GM21515 (cell line): ENCODE data around the gene SASH1.

Experiments used
- ATAC-seq: cut with Tn5 transposase; IDR thresholded peaks from one replicate; pipeline ENCODE4 v1.9.1; 2021; ENCODE audit not compliant: unreplicated experiment

Gene SASH1

GRCh38 chr6:148429423-148429822, 86.8 kb downstream of the SASH1 start:
- ATAC-seq: no peak

- ATAC-seq: no peak
These were observed 88.3 kb downstream of the SASH1 start for GRCh38 chr6:148430897-148431296.

GRCh38 chr6:148431413-148431812, 88.8 kb downstream of the SASH1 start:
- ATAC-seq: no peak

- no peak for ATAC-seq
These were observed 89.2 kb downstream of the SASH1 start for GRCh38 chr6:148431840-148432239.

- no peak for ATAC-seq
These were observed 90.0 kb downstream of the SASH1 start for GRCh38 chr6:148432462-148433195.

GRCh38 chr6:148435386-148435785, 92.7 kb downstream of the SASH1 start:
- ATAC-seq: no peak

GRCh38 chr6:148436466-148436865, 93.8 kb downstream of the SASH1 start:
- no peak for ATAC-seq

- ATAC-seq: no peak
These were observed 96.0 kb downstream of the SASH1 start for GRCh38 chr6:148438632-148439031.

- ATAC-seq: no peak
These were observed 97.4 kb downstream of the SASH1 start for GRCh38 chr6:148440016-148440415.

GRCh38 chr6:148440877-148441453, 98.3 kb downstream of the SASH1 start:
- no peak for ATAC-seq

- ATAC-seq: no peak
These were observed 98.8 kb downstream of the SASH1 start for GRCh38 chr6:148441454-148441911.

- no peak for ATAC-seq
These were observed 101.3 kb downstream of the SASH1 start for GRCh38 chr6:148443798-148444560.

GRCh38 chr6:148445116-148445515, 102.5 kb downstream of the SASH1 start:
- ATAC-seq: no peak

GRCh38 chr6:148445620-148446019, 103.0 kb downstream of the SASH1 start:
- no peak for ATAC-seq

- ATAC-seq: no peak
These were observed 104.0 kb downstream of the SASH1 start for GRCh38 chr6:148446681-148447080.

- no peak for ATAC-seq
These were observed 105.0 kb downstream of the SASH1 start for GRCh38 chr6:148447521-148448230.

GRCh38 chr6:148448369-148449012, 105.9 kb downstream of the SASH1 start:
- no peak for ATAC-seq

GRCh38 chr6:148450866-148451265, 108.2 kb downstream of the SASH1 start:
- no peak for ATAC-seq

GRCh38 chr6:148451690-148452089, 109.1 kb downstream of the SASH1 start:
- ATAC-seq: no peak

GRCh38 chr6:148452876-148453275, 110.2 kb downstream of the SASH1 start:
- ATAC-seq: no peak

- no peak for ATAC-seq
These were observed 111.3 kb downstream of the SASH1 start for GRCh38 chr6:148453906-148454305.
